ENCODE results near the gene INPP5K.
"Not testable (repeated sequence)": the region's sequence is repeated elsewhere in the genome, so short reads cannot be mapped to it uniquely, and the experiment has no call there.

The INPP5K gene

DNA sequence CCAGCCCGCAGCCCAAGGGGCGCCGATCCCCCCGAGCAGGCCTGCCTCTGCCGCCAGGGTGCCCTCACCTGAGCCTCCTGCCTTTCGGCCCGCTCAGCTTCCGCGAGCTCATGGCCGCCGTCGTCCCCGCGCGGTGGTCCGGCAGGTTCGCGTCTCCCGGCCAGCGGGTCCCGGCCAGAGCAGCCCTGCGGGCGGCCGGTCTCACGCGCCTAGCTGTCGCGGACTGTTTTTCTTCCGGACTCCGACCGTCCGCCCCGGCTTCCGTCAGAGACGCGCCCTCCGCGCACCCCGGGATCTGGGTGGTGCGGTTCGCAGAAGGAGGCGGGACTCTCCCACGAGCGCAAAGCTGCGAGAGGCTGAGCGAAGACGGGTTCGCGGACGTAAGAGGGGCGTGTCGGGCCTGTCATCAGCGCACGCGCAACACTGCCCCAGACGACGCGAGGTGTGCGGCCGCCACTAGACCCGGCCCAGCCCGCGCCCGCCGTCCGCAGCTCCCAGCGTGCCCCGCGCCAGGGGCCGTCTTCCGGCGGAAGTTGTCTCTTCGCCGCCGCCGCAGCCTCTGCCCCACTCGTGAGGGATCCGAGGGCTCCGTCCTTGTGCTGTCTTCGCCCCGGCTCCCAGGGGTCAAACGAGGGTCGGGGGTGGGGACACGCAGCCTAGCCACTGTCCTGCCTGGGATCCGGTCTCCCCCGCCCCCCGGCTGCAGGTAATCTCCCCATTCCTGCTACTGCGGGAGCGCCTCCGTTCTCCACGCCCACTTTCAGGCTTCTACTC is at the start of gene INPP5K:
Gene INPP5K (minus strand): TSS at position 225 of the 774 bp plus-strand sequence. CDS start 113 bp downstream, at position 112.
- in situ Hi-C loops (cut with HindIII; ENCODE audit: low pct_unique_long_range_greater_than_20kb, low sequenced_read_pairs) = no loop called here
- DNase-seq (ENCODE audit: low read depth in 1 of 2, low spot score in 1 of 2) = peak; percentile 89 to 97
- no peak for TF ChIP-seq JUND (IDR thresholded peaks at IDR 0.05; ENCODE audit: low read depth)

DNA sequence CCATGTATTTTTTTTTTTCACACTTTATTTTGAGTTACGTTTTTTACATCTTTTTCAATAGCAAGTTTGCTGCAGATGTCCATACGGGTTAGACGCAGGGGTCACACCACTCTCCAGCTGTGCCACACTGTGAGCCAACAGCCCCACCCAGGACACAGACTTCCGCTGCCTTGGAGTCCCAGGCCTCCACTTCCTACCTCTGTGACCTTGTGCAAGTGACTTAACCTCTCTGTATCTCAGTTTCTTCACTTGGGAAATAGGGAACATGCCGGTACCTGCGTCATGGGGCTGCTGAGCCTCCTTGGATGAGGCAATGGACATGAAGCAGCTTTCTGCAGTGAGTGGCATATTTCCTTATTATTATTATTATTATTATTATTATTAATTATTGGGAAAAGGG is 49.5 kb upstream of the INPP5K start:
- in situ Hi-C loops (cut with HindIII; ENCODE audit: low pct_unique_long_range_greater_than_20kb, low sequenced_read_pairs) = no loop called here
- no peak for DNase-seq (ENCODE audit: low read depth in 1 of 2, low spot score in 1 of 2)
- TF ChIP-seq JUND (IDR thresholded peaks at IDR 0.05; ENCODE audit: low read depth) = no peak

DNA sequence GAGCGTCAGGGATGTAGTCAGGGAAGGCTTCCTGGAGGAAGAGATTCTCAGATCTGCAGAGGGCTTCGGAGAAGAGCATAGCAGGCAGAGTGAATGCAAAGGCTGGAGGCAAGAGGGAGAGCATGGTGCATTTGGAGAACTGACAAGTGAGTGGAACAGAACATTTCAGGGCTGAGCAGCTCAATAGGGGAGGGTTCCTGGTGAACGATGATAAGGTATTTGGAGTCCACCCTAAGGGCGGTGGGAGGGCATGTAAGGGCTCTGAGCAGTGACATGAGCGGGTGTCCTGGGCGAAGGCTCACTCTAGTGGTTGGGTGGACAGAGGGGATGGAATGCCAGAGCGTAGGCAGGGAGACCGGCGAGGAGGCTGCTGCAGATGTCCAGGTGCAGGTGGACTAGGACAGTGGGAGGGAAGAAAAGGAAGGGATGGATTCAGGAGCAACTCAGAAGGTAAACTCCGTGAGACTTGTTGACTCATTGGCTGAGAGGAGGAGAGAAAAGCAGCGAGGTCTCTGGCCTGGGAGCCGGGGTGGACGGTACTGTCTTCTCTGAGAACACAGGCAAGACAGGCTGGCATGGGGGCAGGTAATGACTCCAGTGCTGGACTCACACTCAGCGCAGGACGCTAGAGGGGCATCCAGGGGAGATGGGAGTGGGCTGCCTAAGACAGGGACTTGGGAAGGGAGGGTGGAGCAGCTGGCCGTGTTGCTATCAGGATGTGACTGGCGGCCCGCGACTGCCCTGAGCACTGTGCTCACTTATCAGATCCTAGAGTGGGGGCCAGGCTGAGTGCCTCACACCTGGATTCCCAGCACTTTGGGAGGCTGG is 47.6 kb upstream of the INPP5K start:
- no peak for TF ChIP-seq JUND (IDR thresholded peaks at IDR 0.05; ENCODE audit: low read depth)
- in situ Hi-C loops (cut with HindIII; ENCODE audit: low pct_unique_long_range_greater_than_20kb, low sequenced_read_pairs) = no loop called here
- DNase-seq (ENCODE audit: low read depth in 1 of 2, low spot score in 1 of 2) = no peak

DNA sequence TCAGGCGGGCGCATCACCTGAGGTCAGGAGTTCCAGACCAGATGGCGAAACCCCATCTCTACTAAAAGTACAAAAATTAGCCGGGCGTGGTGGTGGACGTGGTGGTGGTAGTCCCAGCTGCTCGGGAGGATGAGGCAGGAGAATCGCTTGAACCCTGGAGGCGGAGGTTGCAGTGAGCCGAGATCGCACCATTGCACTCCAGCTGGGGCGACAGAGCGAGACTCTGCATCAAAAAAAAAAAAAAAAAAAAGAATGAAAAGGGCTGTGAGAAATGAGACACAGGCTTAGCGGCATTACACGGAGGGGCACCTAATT is 47.0 kb upstream of the INPP5K start:
- DNase-seq (ENCODE audit: low read depth in 1 of 2, low spot score in 1 of 2); in situ Hi-C loops (cut with HindIII; ENCODE audit: low pct_unique_long_range_greater_than_20kb, low sequenced_read_pairs): not testable (repeated sequence)

DNA sequence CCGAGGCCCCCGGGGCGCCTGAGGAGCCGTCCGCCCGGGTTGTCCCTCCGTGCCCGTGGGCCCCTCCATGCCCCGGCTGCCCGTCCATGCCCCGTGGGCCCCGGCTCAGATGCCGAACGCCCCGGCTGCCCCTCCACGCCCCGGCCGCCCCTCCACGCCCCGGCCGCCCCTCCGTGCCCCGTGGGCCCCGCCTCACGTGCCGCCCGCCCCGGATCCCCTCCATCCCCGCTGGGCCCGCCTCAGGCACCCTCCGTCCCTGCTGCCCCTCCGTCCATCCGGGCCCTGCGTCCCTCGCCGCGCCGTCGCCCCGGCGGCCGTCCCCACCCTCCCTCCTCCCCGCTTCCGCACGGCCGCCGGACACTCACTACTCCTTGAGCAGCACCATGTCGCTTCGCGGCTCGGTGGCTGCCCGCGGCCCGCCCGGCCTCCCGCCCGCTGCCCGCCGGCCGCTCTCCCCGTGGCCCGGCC is 45.8 kb upstream of the INPP5K start:
- DNase-seq (ENCODE audit: low read depth in 1 of 2, low spot score in 1 of 2) = no peak
- TF ChIP-seq JUND (IDR thresholded peaks at IDR 0.05; ENCODE audit: low read depth) = no peak
- in situ Hi-C loops (cut with HindIII; ENCODE audit: low pct_unique_long_range_greater_than_20kb, low sequenced_read_pairs) = no loop called here

DNA sequence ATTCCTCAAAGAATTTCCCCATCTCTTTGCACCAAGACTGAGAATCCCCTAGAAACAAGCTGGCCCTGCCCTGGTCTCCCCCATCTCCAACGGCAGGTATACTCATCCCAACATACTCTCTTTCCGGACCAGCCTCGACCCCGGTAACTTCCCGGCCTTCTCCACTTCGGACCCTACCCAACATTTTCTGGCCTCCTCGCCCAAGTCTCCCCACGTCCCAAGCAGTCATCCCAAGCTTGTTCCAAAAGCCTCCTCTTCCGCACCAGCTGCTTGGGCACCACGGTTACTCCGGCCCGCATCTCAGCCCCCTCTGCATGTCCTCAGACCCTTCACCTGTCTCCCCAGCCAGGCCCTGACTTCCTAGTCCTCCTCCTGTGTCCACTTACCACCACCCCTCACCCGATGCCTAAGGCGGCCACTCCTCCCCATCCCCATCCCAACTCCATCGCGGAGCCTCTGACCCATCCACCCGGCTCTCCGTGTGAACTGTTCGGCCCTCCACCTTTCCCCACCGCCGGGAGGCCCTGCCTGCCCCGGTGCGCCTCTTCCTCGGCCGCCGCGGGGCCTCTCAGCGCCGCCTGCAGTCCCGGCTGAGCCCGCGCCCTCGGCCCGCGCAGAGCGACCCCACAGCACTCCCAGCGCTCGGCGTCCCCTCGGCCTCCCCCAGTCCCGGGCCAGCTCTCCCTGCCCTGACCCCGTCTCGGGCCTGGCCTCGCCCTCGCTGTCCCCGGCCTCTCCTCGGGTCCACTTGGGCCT is 45.2 kb upstream of the INPP5K start:
- no peak for DNase-seq (ENCODE audit: low read depth in 1 of 2, low spot score in 1 of 2)
- TF ChIP-seq JUND (IDR thresholded peaks at IDR 0.05; ENCODE audit: low read depth) = no peak
- in situ Hi-C loops (cut with HindIII; ENCODE audit: low pct_unique_long_range_greater_than_20kb, low sequenced_read_pairs) = no loop called here

DNA sequence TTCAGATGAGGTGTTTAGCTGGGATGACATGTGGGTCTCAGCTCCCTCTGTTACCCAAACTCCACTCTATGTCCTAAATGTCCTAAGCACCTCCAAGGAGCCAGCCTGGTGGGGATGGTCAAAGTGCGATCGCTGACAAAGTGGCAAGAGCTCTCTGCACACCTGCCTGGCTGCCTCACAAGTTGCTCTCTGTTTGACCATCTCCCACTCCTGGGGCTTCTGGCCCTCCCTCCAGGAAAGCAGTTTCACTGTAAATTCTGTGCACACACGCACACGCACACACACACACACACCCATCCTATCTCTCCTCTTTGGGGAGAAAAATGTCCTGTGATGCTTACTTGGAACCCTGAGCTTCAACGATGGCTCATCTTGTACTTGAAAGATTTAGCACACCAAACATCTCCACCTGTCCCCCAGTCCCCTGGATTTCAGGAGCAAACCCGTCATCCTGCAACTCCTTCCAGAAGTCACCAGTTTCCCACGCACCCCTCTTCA is 44.5 kb upstream of the INPP5K start:
- no peak for TF ChIP-seq JUND (IDR thresholded peaks at IDR 0.05; ENCODE audit: low read depth)
- in situ Hi-C loops (cut with HindIII; ENCODE audit: low pct_unique_long_range_greater_than_20kb, low sequenced_read_pairs) = no loop called here
- no peak for DNase-seq (ENCODE audit: low read depth in 1 of 2, low spot score in 1 of 2)

DNA sequence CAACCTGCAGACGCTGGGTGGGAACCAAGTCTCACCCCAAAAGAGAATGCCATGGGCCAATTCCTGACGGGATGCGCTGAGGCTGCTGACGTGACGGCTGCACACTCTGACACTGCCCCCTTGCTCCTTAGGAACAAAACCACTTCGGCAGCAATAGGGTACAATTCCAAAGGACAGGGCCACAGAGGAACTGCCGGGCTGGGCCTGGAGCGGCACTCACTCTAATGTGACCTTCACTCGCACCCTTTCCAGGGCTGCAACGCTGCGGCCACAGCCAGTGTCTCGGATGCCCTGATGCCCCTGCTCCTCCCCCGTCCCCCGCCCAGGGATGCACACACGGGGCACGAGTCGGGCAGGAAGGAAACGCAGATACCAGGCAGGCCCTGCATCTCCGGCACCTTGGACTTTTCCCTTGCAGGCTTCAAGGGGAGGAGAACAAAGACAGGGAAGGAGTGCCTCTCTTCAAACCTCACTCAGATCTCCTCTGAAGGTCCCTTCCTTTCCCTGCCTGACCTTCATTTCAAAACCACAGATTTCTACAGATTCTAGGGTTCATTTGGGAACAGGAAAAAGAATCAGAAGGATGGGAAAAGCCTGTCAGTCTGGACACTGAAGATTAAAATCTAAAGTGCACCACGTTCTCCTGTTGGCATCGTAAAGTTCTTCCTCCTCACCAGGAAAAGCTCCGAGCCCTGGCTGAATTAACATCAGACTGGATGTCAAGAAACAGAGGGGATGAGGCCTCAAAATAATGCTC is 43.9 kb upstream of the INPP5K start:
- peak in 1 of 2 experiments; percentile 54 for DNase-seq (ENCODE audit: low read depth in 1 of 2, low spot score in 1 of 2)
- TF ChIP-seq JUND (IDR thresholded peaks at IDR 0.05; ENCODE audit: low read depth) = no peak
- in situ Hi-C loops (cut with HindIII; ENCODE audit: low pct_unique_long_range_greater_than_20kb, low sequenced_read_pairs) = no loop called here

DNA sequence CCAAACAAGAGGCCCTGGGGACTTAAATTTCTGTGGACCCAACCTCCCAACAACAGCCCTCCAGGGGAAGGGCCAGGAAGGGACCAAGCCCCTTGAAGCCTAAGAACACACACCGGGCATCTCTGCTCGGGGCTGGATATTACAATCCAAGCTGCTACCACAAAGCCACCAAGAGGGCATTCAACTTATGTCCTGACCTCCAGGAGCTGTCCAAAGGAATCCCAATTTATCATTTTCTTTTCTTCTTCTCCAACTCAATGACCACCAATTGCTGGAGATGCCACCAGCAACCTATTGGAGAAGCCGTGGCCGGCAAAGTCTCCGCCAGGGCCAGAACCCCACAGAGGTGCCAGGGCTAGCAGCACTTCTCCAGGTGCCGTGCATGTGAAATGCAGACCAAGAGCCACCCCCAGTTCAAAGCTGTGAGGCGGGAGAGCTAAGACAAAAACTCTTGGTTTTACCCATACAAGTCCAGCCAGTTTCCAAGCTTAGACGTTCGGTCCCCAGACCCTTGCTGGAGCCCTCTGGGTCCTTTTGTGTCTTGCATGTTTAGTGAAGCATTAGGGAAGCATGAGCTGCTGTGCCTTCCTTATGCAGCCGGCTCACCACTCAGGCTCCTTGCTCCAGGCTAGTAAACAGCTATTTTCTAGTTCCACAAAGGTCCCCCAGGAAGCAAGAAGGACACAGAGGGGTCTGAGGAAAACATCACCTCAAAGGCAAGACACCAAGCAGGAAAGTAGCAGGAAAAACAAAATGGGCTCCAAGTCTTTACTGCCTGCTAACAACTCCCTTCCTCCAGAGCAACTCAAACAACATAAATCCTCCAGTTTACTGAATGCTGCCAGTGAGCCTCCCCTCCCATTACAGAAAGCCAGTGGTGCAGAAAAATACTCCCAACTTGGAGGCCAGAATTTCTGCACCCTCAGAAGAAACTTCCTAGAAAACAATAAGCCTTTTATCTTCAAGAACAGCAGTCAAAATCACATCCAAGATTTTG is 42.9 kb upstream of the INPP5K start:
- DNase-seq (ENCODE audit: low read depth in 1 of 2, low spot score in 1 of 2) = no peak
- in situ Hi-C loops (cut with HindIII; ENCODE audit: low pct_unique_long_range_greater_than_20kb, low sequenced_read_pairs) = no loop called here
- TF ChIP-seq JUND (IDR thresholded peaks at IDR 0.05; ENCODE audit: low read depth) = no peak

DNA sequence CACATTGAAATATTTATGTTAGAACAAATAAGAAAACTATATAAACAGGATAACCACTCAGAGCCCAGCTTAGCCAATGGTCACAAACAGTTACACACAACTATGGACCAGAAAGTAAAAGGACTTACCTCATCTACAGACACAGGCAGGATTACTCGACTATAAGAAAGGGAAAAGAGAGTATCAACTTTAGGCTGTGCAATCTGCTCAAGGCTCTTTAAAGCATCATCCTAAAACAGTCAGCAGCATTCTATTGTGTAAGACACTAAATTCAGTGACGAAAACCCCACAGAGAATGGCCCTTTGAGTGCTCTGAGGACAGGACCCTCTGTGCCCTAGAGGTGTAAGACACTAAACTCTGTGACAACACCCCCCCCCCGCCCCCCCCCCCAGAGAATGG is 42.0 kb upstream of the INPP5K start:
- TF ChIP-seq JUND (IDR thresholded peaks at IDR 0.05; ENCODE audit: low read depth) = no peak
- in situ Hi-C loops (cut with HindIII; ENCODE audit: low pct_unique_long_range_greater_than_20kb, low sequenced_read_pairs) = no loop called here
- no peak for DNase-seq (ENCODE audit: low read depth in 1 of 2, low spot score in 1 of 2)

Measured in T47D (cell line).